ENCODE measurements around the gene TMEM94.
"Not testable (repeated sequence)": the region's sequence is repeated elsewhere in the genome, so short reads cannot be mapped to it uniquely, and the experiment has no call there.

Gene TMEM94

DNA sequence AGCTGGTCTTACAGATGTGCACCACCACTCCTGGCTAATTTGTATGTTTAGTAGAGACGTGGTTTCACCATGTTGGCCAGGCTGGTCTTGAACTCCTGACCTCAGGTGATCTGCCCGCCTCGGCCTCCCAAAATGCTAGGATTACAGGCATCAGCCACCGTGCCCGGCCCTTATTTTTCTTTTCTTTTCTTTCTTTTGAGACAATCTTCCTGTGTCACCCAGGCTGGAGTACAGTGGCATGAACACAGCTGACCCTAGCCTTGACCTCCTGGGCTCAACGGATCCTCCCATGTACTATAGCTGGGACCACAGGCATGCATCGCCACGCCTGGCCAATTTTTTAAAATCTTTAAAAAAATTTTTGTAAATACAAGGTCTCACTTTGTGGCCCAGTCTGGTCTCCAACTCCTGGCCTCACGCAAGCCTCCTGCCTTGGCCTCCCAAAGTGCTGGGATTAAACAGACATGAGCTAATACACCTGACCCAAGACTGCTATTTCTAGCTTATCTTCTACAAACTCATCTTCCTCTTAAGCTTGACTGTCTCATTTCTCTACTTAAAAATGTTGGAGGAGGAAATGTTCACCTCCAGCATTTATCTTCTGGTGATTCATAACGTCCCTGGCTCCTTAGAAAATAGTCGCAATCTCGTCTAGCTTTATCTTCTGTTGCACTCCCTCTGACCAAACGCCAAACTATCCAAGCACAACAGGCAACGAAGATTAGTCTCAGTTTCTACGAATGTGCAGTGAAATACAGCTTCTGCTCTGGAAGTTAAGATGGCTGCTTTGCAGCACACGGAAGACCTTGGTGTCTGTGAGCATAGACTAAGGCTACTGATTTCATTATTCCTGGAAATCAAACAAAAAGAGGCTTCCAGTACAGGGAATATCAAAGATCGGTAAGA lies 8.2 kb upstream of the TMEM94 start:
- DNase-seq = no peak

GRCh38 chr17:75450270-75450669 lies 6.2 kb upstream of the TMEM94 start:
- DNase-seq = no peak

DNA sequence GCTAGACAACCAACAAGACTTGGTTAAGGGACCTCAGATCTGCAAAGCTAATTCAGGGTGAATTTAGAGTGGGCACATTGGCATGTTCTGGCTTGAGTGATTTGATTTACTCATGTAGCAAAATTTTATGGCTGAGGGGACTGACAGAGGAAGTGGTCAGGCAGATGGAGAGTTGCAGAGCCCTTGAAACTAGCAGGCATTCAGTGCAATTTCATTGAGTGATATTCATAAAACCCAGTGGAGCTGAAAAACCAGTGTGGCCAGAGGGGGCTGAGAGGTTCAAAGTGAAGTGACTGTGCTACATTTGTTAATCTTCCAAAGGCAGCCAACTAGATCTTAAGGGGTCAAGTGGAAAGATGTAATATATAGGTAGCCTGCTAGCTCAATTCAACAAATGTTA lies 2.2 kb upstream of the TMEM94 start:
- DNase-seq = no peak

- not testable (repeated sequence) for DNase-seq
These were observed 1.8 kb upstream of the TMEM94 start for GRCh38 chr17:75454672-75455071.

GRCh38 chr17:75456039-75456416 lies 407 bp upstream of the TMEM94 start:
- DNase-seq = no peak

GRCh38 chr17:75457047-75457654 lies 716 bp downstream of the TMEM94 start:
- DNase-seq = peak; percentile 90

GRCh38 chr17:75459246-75459589 lies 2.8 kb downstream of the TMEM94 start:
- no peak for DNase-seq

GRCh38 chr17:75459590-75460267 lies 3.3 kb downstream of the TMEM94 start:
- DNase-seq = no peak

DNA sequence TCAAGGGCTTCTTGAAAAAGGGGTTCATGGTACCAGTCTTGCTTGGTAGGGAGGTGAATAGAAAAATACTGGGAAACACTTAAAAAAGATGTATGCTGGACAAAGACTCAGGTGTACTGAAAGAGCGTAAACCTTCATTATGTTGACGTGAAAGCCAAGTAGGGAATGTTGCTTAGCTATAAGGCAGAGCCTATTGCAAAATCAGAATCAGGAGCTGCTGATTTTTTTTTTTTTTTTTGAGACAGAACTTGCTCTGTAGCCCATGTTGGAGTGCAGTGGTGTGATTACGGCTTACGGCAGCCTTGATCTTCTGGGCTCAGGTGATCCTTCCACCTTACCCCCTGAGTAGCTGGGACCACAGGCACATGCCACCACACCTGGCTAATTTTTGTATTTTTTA lies 3.9 kb downstream of the TMEM94 start:
- DNase-seq = no peak

DNA sequence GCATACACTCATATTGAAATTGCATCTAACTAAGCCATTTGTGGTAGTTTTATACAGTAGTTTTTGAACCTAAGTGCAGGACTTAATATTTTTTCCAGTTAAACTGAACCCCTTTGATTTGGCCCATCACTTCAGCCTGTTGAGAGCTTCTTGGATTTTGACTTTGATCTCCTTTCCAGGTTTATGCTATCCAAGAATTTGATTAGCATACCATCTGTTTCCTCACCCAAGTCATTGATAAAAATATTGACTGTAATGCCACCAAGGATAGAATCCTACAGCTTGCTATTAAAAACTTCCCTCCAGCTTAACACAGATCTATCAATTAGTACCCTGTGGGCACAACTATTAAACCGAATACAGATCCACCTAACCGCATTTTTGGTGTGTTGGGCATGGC lies 7.2 kb downstream of the TMEM94 start:
- DNase-seq = no peak

- DNase-seq = no peak
These were observed 8.6 kb downstream of the TMEM94 start for GRCh38 chr17:75465039-75465438.

GRCh38 chr17:75468291-75468754 lies 11.9 kb downstream of the TMEM94 start:
- DNase-seq = no peak

GRCh38 chr17:75468779-75469373 lies 12.4 kb downstream of the TMEM94 start:
- DNase-seq = no peak

GRCh38 chr17:75471207-75471606 lies 14.8 kb downstream of the TMEM94 start:
- no peak for DNase-seq

- DNase-seq = no peak
These were observed 15.7 kb downstream of the TMEM94 start for GRCh38 chr17:75472119-75472518.

DNA sequence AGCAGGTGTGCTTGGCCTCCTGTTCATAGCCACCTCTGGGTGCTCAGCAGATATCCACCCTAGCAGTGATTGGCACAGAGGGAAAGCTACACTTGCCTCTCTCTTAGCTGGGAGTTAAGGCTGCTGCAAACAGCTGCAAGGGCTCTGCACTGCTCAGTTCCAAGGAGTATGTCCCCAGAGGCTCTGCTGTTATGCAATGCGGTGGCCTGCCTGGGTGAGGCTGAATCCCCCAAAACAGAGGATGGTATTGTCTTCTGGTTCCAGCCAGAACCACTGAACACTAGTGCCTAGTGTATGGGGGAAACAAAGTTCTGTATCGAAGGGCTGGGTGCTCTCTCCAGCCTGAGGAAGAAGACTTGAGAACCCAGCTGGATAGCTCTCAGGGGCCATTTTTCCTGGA lies 16.8 kb downstream of the TMEM94 start:
- no peak for DNase-seq

DNA sequence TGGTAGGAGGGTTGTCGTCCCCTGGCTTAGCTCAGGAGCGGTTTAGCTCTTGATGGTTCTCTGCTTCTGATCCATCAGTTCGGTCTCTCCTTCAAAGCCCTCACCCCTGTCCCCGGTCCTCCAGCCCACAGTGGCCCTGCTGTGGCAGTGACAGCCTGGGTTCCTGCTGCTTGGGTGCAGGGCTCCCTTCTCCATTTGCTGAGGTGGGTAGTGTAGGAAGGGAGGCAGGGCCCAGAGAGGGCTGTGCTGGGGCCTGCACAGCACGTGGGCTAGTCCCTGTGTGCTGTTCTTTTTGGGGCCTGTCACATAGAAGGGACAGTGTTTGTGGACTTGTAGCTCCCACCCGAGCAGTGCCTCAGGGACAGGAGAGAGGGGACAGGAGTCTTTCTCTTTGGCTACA lies 18.3 kb downstream of the TMEM94 start:
- DNase-seq = no peak

DNA sequence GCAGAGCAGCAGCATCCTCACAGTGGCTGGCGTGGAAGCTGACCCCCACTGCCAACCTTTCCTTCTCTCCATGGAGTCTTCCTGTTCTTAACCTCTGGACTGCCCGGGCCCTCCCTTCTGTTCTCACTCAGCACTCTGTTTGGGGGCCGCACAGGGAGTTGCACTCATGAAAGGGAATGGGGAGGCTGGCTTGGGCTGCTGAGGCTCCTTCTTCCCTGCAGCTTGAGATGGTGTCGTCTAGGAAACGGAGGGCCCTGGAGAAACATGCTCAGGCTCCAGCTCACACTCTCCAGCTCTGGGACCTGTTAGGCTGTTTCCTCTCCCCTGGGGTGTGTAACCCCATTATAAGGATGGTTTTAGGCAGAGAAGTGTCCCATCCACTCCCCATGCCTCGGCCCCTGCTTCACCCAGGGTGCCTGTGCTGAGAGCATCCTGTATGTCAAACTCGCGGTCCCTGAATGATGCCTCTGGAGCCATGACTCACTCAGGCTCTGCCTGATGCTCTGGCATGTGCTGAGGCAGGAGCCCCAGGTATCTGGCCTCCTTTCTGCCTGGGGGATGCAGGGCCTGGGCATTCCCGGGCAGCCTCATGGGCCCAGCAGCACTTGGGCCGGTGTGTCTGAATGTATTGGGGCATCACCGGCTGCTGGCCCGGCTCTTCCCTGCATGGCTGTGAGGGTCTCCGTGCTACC lies 18.9 kb downstream of the TMEM94 start:
- peak; percentile 38 for DNase-seq

DNA sequence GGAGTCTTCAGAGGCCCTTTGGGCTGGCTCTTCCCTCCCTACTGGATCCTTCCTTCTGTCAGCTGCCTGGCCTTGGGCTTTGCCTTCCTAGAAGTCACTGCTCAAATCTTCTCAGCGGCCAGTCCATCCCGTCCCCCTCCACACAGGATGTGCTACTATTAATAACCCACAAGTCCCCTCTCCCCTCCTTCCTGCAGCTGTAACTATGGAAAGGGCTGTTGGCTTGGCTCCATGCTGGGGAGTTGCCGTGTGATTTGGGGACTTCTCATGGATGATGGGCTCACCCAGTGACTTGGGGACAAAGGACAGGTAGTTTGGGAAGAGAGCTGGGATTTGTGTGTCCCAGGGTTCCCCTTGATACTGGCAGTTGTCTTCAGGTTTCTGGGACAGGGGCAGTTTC lies 19.4 kb downstream of the TMEM94 start:
- peak; percentile 34 for DNase-seq

GRCh38 chr17:75476271-75476671 lies 19.8 kb downstream of the TMEM94 start:
- DNase-seq = peak; percentile 46

DNA sequence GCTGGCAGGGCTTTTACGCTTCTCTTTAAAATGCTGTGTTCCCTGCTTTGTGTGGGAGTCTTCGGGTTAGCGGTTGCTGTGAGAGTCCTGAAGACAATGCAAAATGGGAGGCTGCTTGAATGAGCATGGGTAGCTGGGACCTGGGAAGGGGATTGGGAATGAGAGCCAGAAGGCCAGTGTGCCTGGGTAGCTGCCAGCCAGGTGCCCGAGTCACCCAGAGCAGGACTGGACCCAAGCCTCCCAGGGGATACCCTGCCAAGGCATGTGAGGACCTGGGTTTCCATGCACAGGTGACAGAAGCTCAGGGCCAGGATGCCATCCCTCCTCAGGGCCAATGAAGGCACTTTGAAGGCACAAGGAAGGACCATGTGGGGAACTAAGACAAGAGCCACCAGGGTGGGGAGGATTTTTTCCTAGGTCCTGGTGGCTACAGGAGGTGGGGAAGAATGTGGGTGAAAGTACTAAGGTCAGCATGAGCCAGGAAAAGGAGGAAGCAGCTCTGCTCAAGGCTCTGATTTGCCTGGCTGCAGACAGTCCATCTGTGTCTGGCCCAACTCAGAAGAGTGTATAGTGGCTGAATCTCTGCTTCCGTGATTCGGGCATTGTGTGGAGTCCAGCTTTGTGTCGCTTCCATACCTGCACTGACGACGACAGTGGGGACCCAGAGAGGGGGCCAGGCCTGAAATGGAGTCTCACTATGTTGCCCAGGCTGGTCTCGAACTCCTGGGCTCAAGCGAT lies 20.5 kb downstream of the TMEM94 start:
- no peak for DNase-seq

DNA sequence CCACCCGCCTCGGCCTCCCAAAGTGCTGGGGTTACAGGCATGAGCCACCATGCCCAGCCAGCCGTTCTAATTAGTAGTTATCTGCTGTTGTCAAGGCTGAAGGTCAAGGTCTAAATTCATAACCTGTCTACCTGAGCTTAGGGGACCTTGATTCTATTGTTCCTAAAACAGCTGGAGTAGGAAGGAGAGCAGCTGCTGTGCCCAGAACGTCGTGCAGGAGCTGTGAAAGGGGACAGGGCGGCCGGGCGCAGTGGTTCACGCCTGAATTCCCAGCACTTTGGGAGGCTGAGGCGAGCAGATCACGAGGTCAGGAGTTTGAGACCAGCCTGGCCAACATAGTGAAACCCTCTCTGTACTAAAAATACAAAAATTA lies 21.0 kb downstream of the TMEM94 start:
- DNase-seq = not testable (repeated sequence)
